MM.1S (cell line): ENCODE measurements around the gene IFIT1.

Experiments used
- DNase-seq: peaks from one replicate; pipeline ENCODE4 v3.0.0-alpha.2; 2015
- H2AFZ ChIP-seq: fragments of 300-600 bp; sonication (generic); 2 replicates; pipeline ENCODE4 v1.6.0; 2016; ENCODE audit warnings: antibody characterized with exemption, low read length
- H3F3A ChIP-seq: fragments of 300-600 bp; sonication (generic); 2 replicates; pipeline ENCODE4 v1.6.1; 2016; ENCODE audit warnings: mild to moderate bottlenecking, antibody characterized with exemption, low read length, moderate library complexity, mixed read lengths; ENCODE audit not compliant: insufficient read depth
- H3K27ac ChIP-seq: fragments of 300-600 bp; sonication (generic); 2 replicates; pipeline ENCODE4 v1.5.1; 2016; ENCODE audit warnings: mild to moderate bottlenecking, low read length
- H3K27me3 ChIP-seq: fragments of 300-600 bp; sonication (generic); replicated peaks from 2 replicates; pipeline ENCODE4 v1.6.0; 2016; ENCODE audit warnings: low read length; ENCODE audit not compliant: insufficient read depth
- H3K36me3 ChIP-seq: fragments of 300-600 bp; sonication (generic); replicated peaks from 2 replicates; pipeline ENCODE4 v1.6.1; 2016; ENCODE audit warnings: mild to moderate bottlenecking, low read length, mixed read lengths; ENCODE audit not compliant: insufficient read depth
- H3K4me1 ChIP-seq: fragments of 300-600 bp; sonication (generic); 2 replicates; pipeline ENCODE4 v1.6.1; 2016; ENCODE audit warnings: low read length, mixed read lengths
- H3K4me2 ChIP-seq: fragments of 300-600 bp; sonication (generic); 2 replicates; pipeline ENCODE4 v1.6.0; 2016; ENCODE audit warnings: low read depth, low read length
- H3K4me3 ChIP-seq: fragments of 300-600 bp; sonication (generic); 2 replicates; pipeline ENCODE4 v1.5.1; 2016; ENCODE audit warnings: low read length, mixed read lengths
- H3K79me2 ChIP-seq: fragments of 300-600 bp; sonication (generic); 2 replicates; pipeline ENCODE4 v1.6.1; 2016; ENCODE audit warnings: mixed run types, low read length, mixed read lengths
- H3K9ac ChIP-seq: fragments of 300-600 bp; sonication (generic); 2 replicates; pipeline ENCODE4 v1.6.1; 2016; ENCODE audit warnings: low read length, mixed read lengths
- H3K9me2 ChIP-seq: fragments of 300-600 bp; sonication (generic); replicated peaks from 2 replicates; pipeline ENCODE4 v1.6.1; 2016; ENCODE audit warnings: mild to moderate bottlenecking, low read length, mixed read lengths; ENCODE audit not compliant: insufficient read depth
- H3K9me3 ChIP-seq: fragments of 300-600 bp; sonication (generic); replicated peaks from 2 replicates; pipeline ENCODE4 v1.6.1; 2016; ENCODE audit warnings: mild to moderate bottlenecking, low read length, mixed read lengths; ENCODE audit not compliant: insufficient read depth
- H4K20me1 ChIP-seq: fragments of 300-600 bp; sonication (generic); 2 replicates; pipeline ENCODE4 v1.6.1; 2016; ENCODE audit warnings: mild to moderate bottlenecking, low read length, moderate library complexity, mixed read lengths; ENCODE audit not compliant: insufficient read depth
- EZH2 ChIP-seq: fragments of 300-600 bp; sonication (generic); optimal IDR thresholded peaks from 2 replicates; pipeline ENCODE3; 2017; ENCODE audit warnings: low read depth, mild to moderate bottlenecking, antibody characterized with exemption, low read length, mixed read lengths
- EZH2phosphoT487 ChIP-seq: fragments of 300-600 bp; sonication (generic); IDR thresholded peaks from 2 replicates; pipeline ENCODE4 v1.6.1; 2018; ENCODE audit warnings: antibody characterized with exemption, low read length
- TF ChIP-seq, protein P1 (sequence below): fragments of 300-600 bp; sonication (generic); IDR thresholded peaks from 2 replicates; pipeline ENCODE4 v1.5.1; 2016; ENCODE audit warnings: antibody characterized with exemption, low read length, mixed read lengths

IFIT1 gene

DNA sequence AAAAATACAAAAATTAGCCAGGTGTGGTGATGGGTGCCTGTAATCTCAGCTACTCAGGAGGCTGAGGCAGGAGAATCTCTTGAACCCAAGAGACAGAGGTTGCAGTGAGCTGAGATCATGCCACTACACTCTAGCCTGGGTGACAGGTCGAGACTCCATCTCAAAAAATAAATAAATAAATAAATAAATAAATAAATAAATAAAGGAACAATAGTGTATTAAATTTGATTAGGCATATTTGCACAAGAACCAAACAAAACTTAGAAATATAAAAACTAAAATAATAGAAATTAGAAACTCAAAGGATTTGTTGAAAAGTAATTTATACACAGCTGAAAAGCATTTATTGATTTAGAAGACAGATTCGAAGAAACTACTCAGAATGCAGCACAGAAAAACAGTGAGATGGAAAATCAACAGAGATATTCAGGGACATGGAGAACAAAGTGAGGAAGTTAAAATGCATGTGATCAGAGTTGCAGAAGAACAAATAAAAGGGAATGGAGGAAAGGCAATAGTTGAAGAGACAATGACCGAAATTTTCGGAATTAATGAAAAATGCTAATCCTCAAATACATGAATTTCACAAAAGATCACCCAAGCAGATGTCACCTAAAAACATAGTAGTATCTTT, 46.9 kb upstream of the IFIT1 start:
- Histone ChIP-seq H3K79me2 (no peaks in the 10 kb centered on the region), H3K36me3 (no peaks in the 10 kb centered on the region), H2AFZ (no peak overlapping the region), H3K9me3 (no peaks in the 10 kb centered on the region), H3K4me2 (no peak overlapping the region), H3K9me2 (no peaks in the 10 kb centered on the region), H3F3A (peaks cover 2% of the 10 kb centered on the region), H3K27ac (no peak overlapping the region), H3K27me3 (no peaks in the 10 kb centered on the region), H3K9ac (no peak overlapping the region), H4K20me1 (no peaks in the 10 kb centered on the region), H3K4me3 (no peak overlapping the region), H3K4me1 (peaks cover 2% of the 10 kb centered on the region; the same call in 1 of the 2 replicates)
- no peak for TF ChIP-seq EZH2
- no peak for TF ChIP-seq EZH2phosphoT487
- TF ChIP-seq, protein P1, sequence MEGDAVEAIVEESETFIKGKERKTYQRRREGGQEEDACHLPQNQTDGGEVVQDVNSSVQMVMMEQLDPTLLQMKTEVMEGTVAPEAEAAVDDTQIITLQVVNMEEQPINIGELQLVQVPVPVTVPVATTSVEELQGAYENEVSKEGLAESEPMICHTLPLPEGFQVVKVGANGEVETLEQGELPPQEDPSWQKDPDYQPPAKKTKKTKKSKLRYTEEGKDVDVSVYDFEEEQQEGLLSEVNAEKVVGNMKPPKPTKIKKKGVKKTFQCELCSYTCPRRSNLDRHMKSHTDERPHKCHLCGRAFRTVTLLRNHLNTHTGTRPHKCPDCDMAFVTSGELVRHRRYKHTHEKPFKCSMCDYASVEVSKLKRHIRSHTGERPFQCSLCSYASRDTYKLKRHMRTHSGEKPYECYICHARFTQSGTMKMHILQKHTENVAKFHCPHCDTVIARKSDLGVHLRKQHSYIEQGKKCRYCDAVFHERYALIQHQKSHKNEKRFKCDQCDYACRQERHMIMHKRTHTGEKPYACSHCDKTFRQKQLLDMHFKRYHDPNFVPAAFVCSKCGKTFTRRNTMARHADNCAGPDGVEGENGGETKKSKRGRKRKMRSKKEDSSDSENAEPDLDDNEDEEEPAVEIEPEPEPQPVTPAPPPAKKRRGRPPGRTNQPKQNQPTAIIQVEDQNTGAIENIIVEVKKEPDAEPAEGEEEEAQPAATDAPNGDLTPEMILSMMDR, result no peak
- no peak for DNase-seq

DNA sequence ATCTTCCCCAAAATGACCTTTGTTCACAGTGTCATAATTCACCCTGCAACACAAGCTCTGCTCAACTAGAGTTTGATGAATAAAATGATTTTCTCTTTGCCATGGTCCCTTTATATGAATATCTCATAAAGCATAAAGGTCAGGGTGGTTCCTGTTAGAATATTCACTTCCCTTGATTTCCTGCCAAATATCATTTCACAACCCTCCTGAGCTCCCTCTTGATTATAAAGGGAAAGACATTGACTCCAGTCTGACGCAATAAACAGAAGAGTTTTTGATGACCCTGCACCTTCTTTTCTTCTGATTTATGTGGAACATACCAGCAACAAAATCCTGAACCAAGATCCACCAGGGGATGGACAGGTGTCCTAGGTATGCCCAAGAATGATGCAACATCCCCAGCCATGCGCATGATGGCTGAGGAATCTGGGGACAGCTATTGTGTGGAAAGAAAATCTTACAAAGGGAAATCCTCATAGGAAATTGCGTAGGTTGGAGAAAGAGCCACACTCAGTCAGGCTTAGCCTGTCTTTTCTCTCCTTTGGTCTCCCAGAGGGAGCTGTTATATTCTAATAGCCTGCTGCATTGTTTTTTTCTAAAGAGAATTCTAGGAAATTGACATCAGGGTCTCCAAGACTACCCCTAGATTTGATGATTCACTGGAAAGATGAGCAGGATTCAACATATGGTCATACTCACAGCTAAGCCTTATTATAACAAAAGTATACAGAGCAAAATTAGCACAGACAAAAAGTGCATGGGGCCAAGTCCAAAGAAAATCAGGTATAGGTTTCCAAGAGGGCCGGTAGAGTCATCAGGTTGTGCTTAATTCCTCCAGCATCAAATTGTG, 45.8 kb upstream of the IFIT1 start:
- Histone ChIP-seq H3K27me3 (no peaks in the 10 kb centered on the region), H3K79me2 (no peaks in the 10 kb centered on the region), H2AFZ (no peak overlapping the region), H3K9me2 (no peaks in the 10 kb centered on the region), H3K27ac (no peak overlapping the region), H3K9me3 (no peaks in the 10 kb centered on the region), H3K4me3 (no peak overlapping the region), H3F3A (peaks cover 14% of the 10 kb centered on the region), H3K9ac (no peak overlapping the region), H3K4me1 (peaks cover 10% of the 10 kb centered on the region), H3K4me2 (no peak overlapping the region), H3K36me3 (no peaks in the 10 kb centered on the region), H4K20me1 (no peaks in the 10 kb centered on the region)
- no peak for DNase-seq
- TF ChIP-seq, protein P1, result no peak
- no peak for TF ChIP-seq EZH2phosphoT487
- TF ChIP-seq EZH2, result no peak

DNA sequence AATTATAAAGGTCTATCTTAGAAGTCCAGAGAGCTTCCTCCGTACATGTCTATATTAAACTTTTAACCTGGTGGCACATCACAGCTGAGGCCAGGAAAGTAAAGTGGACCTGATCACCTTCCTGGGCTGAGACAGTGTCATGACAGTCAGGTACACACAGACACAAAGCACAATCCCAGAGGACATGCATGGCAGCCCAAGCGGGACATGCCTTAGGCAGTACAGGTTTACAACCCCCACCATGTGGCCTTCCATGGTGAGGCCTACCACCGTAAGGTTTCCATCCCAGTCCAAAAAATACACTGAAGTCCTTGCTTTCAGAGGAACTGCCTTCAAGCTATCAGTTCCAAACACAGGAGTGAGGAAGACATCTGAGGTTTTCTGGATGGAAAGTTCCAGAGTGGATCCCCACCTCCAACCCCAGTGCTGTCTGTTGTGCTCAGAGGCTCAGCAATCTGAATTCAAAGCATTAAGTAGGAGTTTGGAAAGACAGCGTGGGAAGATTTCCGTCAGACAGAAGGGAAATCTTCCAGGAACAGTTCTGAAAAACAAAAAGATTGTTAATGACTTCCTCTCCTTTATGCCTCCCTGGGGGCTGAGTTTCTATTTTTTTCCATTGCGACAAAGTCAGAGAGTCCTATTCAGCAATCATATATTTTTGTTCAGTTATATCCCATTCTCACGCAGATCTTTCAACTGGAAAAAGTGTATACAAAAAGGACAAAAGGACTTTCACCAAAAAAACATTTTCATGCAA, 44.5 kb upstream of the IFIT1 start:
- H3K27me3 ChIP-seq, result no peaks in the 10 kb centered on the region
- H3K27ac ChIP-seq, result no peak overlapping the region
- H2AFZ ChIP-seq, result no peak overlapping the region
- no peaks in the 10 kb centered on the region for H4K20me1 ChIP-seq
- no peaks in the 10 kb centered on the region for H3K36me3 ChIP-seq
- H3K4me2 ChIP-seq, result no peak overlapping the region
- TF ChIP-seq, protein P1, result no peak
- TF ChIP-seq EZH2 (no peak), EZH2phosphoT487 (no peak)
- H3K4me3 ChIP-seq, result no peak overlapping the region
- no peaks in the 10 kb centered on the region for H3K9me2 ChIP-seq
- no peaks in the 10 kb centered on the region for H3K9me3 ChIP-seq
- peaks cover 22% of the 10 kb centered on the region for H3F3A ChIP-seq
- H3K79me2 ChIP-seq, result no peaks in the 10 kb centered on the region
- H3K9ac ChIP-seq, result no peak overlapping the region
- DNase-seq, result no peak
- H3K4me1 ChIP-seq, result peaks cover 21% of the 10 kb centered on the region
